ENCODE results near the gene RXRA.

Gene RXRA

DNA sequence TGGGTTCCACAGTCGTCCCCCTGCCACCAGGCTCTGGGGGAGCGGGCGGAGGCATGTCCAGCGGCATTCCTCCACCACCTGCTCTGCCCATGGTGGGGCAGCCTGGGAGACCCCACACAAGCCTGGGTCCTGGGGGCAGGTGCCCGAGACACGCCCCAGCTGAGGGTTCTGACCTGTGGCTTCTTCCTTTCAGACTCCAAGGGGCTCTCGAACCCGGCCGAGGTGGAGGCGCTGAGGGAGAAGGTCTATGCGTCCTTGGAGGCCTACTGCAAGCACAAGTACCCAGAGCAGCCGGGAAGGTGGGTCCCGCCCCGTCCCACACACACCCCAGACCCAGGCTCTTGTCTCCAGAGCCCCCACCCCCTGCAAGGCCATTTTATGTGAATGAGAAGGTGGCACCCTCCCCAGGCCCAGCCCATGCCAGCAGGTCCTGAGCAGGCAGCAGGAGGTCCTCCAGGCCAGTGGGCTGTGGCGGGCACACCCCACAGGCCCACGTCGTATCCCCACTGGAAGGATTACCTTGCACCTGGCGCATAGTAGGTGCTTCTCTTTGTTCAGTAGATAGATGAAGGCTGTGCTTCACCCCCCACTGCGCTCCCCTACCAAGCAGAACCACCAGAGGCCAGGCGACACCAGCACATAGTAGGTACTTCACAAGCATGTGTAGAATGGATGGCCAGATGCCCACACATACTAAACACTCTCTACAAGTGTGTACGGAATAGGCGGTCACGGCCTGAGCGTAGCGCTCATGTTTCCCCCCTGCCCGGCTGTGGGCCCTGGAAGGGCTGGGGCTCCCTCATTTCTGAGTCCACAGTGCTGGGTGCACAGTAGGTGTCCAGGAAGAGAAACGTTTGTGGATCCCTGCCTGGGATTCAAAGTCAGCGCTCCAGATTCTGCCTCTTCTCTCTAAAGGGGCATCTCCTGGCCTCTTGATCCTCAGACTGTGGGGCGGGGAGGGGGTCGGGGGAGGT lies 107.9 kb downstream of the RXRA start:
- DNase-seq (ENCODE audit: low read depth in 2 of 2) = no peak

DNA sequence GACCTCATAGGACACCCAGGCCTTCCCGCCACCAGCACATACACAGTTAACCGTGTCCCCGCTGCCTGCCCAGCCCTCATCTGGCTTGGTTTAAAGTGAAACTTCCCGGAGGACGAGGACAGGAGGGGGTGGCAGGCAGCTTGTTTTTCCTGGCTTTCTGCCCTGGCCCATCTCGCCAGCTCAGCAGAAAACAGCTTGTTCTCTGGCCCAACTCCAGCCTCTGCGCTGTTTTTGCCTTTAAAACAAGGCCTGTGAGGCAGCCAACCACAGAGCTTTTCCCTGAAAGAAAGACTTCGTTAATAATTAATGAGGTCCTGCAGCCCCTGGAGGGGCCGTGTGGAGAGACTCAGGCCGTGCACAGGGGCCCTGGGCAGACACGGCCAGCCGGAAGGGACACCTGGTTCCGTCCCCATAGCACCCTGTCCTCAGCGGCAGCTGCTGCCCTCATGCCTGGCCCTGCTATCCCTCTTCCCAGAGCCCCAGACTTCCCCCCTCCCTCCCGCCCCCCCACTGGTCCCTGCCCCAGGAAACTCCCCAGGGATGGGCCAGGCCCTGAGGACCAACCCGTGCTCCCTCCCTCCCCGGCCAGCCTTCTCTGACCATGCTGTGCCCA lies 108.7 kb downstream of the RXRA start:
- DNase-seq (ENCODE audit: low read depth in 2 of 2) = no peak

DNA sequence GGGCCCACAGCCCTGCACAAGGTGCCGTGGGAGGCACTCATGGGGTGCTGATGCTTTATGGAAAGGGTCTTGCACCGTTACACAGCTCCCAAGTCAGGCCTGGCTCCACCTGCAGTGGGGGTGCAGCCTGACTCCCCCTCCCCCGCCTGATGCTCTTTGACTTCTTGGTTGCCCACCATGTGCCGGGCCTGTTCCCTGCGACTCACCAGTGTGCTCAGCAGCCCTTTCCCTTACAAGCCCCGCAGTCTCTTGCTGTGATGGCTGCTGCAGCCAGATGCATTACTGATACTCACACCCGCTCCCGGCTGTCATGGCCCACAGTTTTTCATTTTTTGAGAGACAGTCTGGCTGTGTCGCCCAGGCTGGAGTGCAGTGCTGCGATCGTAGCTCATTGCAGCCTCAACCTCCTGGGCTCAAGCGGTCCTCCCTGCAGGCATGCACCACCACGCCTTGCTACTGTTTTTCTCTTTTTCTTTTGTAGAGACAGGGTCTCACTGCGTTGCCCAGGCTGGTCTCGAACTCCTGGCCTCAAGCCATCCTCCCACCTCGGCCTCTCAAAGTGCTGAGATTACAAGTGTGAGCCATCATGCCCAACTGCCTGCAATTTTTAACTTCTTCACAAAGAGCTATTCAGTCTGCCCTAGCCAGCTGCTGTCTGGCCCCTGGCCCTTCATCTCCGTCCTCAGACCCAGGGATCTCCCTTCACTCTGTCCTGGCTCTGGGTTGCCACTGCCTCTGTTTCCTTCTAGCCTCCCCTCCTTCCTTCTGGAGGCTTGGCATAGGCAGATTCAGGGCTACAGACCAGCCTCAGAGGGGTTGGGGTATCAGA lies 109.5 kb downstream of the RXRA start:
- no peak for DNase-seq (ENCODE audit: low read depth in 2 of 2)

GRCh38 chr9:134436379-134436762 lies 110.1 kb downstream of the RXRA start:
- no peak for DNase-seq (ENCODE audit: low read depth in 2 of 2)

DNA sequence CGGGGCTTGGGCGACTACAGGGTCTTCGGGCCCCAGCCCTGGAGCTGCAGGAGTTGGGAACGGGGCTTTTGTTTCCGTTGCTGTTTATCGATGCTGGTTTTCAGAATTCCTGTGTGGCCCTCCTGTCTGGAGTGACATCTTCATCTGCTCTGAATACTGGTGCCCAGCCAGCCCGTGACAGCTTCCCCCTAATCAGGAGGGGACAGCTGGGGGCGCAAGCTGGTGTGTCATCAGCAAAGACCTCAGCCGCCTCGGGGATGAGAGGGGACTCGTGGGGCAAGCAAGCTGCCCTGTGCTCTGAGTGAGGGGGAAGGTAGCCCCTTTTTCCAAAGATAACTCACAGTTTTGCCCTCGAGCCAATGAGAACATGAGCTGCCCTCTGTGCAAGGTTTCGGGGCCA lies 110.7 kb downstream of the RXRA start:
- no peak for DNase-seq (ENCODE audit: low read depth in 2 of 2)

- DNase-seq (ENCODE audit: low read depth in 2 of 2) = no peak
These were observed 111.3 kb downstream of the RXRA start for GRCh38 chr9:134437403-134438194.

DNA sequence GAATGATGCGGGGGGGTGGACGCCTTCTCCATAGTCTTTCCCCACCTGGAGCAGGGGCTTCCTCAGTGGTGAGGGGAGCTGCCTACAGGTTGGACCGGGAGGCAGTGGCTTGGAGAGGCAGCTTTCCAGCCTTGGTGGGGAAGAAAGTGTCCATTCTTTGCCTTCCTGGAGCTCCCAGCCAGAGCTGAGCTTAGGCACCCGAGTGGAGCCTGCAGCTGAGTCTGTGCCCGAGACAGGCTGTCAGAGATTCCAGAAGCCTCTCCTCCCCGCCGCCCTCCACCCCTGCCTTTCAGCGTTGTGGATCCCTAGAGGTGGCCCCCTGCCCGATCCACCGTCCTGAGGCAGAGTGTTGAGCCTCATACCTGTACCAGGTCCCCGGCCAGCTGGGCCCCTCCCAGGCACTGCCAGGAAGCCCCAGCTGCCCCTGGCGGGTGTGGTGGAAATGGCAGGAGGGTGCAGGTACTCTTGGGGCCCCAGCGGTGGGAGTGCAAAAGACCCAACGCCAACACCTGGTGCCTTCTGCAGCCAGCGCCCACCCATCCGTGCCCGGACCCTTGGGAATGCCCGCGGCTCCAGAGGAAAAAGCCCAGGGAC lies 112.0 kb downstream of the RXRA start:
- no peak for DNase-seq (ENCODE audit: low read depth in 2 of 2)

DNA sequence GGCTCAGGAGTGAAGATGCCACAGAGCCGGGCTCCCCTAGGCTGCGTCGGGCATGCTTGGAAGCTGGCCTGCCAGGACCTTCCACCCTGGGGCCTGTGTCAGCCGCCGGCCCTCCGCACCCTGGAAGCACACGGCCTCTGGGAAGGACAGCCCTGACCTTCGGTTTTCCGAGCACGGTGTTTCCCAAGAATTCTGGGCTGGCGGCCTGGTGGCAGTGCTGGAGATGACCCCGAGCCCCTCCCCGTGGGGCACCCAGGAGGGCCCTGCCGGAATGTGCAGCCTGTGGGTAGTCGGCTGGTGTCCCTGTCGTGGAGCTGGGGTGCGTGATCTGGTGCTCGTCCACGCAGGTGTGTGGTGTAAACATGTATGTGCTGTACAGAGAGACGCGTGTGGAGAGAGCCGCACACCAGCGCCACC lies 113.1 kb downstream of the RXRA start:
- DNase-seq (ENCODE audit: low read depth in 2 of 2) = no peak

DNA sequence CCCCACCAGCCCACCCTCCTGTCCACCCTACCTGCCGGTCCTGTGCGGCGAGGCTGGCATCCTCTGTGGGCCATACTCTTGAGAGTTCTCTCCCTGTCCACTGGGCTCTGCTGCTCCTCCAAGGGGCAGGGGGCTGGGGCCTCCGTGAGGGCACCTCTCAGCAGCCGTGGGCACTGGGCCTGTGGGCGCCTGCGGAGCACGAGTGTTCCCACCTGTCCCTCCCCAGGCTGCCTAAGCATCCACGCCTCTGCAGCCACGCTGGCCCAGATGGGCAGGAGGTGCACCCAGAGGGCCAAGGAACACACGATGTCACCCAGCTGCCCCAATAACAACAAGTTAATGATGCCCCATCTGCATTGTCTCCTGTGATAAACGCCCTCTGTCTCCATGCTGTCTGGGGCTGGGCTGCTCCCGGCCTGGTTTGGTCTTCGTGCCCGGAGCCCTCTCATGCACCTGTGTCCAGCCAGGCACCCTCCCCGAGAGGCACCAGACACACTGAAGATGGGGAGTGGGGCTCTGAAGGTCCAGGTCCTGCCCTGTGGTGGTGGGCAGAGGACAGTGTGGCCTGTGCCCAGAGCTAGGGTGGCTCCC lies 114.5 kb downstream of the RXRA start:
- no peak for DNase-seq (ENCODE audit: low read depth in 2 of 2)

DNA sequence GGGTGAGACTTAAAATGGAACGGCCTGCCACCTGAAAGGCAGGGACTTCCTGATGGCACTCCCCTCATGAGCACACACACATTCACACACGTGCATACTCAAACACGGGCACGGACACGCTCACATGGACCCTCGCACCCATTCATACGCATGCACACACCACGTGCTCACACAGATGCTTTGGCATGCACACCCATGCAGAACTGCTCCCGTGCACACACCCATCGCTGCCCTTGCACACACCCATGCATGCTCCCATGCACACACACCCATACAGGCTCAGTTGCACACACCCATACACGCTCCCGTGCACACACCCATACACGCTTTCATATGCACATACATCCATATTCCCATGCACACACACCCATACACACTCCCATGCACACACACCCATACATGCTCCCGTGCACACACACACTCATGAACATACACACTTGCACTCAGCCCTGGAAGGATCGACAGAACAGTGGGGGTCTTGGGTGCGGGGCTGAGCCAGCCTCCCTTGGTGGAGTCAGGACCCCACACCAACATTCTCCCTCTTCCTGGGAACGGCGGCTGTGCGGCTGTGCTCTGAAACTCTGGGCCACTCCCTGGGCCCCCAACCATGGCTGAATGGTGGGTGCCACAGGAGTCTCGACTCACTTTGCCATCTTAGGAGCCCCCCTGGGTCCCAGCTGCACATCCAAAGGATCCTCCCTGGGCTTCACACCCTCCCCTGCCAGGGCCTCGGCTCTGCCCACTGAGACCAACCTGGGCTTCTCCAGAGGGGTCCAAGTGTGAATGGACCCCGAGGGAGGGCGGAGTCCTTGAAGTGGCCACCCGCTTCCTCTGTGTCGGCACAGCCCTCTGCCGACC lies 115.2 kb downstream of the RXRA start:
- DNase-seq (ENCODE audit: low read depth in 2 of 2) = no peak

GRCh38 chr9:134442085-134442474 lies 115.8 kb downstream of the RXRA start:
- no peak for DNase-seq (ENCODE audit: low read depth in 2 of 2)

DNA sequence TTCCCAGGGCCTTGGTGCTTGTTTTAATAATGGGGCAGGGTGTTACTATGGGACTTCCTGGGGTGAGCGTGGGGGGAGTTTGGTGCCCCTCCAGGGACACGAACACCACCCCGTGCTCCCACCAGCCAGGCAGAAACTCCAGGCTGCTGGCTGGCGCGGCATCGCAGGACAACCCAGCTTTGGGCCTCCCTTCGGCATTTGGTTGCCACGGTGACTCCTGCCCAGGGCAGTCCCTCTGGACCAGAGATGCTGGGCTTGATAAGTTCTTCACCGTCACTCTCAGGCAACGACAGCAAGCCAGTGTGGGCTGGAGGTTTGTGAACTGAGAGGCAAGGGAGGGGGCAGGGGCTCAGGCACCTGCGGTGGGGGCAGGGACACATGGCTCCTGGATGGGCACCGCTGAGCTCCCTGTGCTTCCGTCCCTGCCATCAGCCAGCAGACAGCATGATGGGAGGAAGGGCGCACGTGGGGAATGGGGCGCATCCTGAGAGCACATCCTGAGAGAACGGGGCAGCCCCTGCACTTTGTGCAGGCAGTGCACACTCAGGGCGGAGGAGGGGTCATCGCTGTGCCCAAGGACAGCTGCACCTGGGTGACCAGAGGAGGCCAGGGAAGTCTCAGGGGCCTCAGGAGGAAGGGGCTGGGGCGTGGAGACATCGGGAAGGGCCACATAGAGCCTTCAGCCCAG lies 116.4 kb downstream of the RXRA start:
- no peak for DNase-seq (ENCODE audit: low read depth in 2 of 2)

DNA sequence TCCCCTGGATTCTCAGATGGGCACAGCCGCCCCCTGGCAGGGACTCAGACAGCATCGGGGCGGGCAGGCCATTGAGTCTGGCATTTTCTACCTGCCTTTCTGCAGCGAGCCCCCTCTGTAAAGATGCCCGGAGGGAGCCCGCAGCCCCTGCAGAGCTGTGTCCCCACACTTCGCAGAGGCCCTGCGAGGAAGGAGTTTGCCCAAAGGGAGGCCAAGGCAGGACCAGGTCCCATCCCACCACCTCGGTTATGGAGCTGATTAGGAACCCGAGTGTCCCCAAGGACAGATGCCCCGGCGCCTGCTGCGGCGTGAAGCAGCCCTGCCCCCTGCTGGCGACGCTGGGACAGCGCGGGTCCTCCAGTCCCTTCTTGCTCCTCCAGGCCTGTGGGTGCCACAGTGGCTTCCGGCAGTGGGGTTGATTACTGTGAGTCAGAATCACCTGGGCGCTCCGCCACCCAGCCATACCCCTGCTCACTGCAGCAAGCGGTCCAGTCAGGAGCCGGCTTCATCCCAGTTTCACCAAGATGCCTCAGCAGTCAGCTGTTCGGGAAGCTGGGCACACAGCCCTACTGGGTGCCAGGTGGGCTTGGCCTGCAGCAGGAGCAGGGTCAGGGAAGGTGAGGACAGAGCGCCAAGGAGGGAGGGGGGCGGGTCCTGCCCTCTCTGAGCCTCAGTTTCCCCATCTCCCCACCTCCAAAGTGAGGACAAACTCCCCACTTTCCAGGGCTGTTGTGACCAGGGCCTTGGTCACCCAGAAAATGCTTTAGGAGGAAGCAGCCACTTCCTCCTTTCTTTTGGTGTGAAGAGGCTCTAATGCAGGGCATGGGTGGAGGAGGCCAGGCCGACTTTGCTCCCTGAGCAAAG lies 117.2 kb downstream of the RXRA start:
- DNase-seq (ENCODE audit: low read depth in 2 of 2) = peak; percentile 73 to 81

DNA sequence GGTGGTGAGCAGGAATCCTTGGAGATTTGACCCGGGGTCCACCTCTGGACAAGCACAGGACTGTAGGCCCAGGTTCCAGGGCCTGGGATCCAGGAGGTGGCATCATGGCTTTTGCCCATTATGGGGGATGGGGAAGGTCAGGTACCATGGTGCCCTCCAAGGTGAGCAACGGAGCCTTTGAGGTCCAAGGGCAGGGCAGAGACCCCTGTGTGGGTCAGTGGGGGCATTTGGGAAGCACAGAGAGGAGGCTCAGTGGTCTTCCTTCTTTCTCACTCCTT lies 117.7 kb downstream of the RXRA start:
- no peak for DNase-seq (ENCODE audit: low read depth in 2 of 2)

DNA sequence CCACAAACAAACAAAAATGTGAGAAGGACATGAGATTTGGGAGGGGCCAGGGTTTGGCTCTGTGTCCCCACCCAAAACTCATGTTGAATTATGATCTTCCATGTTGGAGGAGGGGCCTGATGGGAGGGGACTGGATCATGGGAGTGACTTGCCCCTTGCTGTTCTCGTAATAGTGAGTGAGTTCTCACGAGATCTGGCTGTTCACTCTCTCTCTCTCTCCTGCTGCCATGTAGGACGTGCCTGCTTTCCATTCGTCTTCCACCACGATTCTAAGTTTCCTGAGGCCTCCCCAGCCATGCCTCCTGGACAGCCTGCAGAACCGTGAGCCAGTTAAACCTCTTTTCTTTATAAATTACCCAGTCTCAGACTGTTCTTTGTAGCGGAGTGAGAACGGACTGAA lies 118.7 kb downstream of the RXRA start:
- DNase-seq (ENCODE audit: low read depth in 2 of 2) = no peak

- peak; percentile 56 to 74 for DNase-seq (ENCODE audit: low read depth in 2 of 2)
These were observed 123.1 kb downstream of the RXRA start for GRCh38 chr9:134449180-134449916.

- DNase-seq (ENCODE audit: low read depth in 2 of 2) = no peak
These were observed 125.6 kb downstream of the RXRA start for GRCh38 chr9:134451700-134452458.
